Testis (tissue), 3 donors: ENCODE results near the gene HDC. TPM values are rescaled to one million over a fixed set of nuclear protein-coding genes. Genes with fewer than 3 reads are reported as not detected.

Source experiments
- DNase-seq: peaks from one replicate; pipeline ENCODE4 v3.0.0-alpha.2; 2019
- H3K27ac ChIP-seq, 2 donors: fragments of 200-600 bp; sonication (generic); one replicate each; pipeline ENCODE4 v1.5.1; 2019
- H3K27me3 ChIP-seq: fragments of 200-600 bp; sonication (generic); one replicate; pipeline ENCODE4 v1.5.1; 2019
- H3K36me3 ChIP-seq: fragments of 200-600 bp; sonication (generic); one replicate; pipeline ENCODE4 v1.5.1; 2017; ENCODE audit warnings: low read depth; ENCODE audit errors: missing control alignments
- H3K4me1 ChIP-seq: fragments of 200-600 bp; sonication (generic); one replicate; pipeline ENCODE4 v1.5.1; 2019
- H3K4me3 ChIP-seq, 2 donors: fragments of 200-600 bp; sonication (generic); one replicate each; pipeline ENCODE4 v1.5.1; 2017 to 2019
- H3K9me3 ChIP-seq: fragments of 200-600 bp; sonication (generic); one replicate; pipeline ENCODE4 v1.5.1; 2017
- POLR2A ChIP-seq: fragments of 450-650 bp; IDR thresholded peaks from one replicate; pipeline ENCODE4 v1.6.1; 2017; ENCODE audit warnings: antibody characterized with exemption, mild to moderate bottlenecking, moderate library complexity
- WGBS, 2 donors: methylation state at CpG; one replicate each; pipeline ENCODE4 v1.1.5; 2018; 5-methylcytosine and 5-hydroxymethylcytosine counted together
- intact Hi-C: fragments of 100-400 bp; cut with DNase I; formaldehyde crosslinking; loops from one replicate; pipeline ENCODE4 v1.15.1; 2023; ENCODE audit warnings: low total_unique reads
- polyA plus RNA-seq: library from polyadenylated mRNA; stranded (reverse); fragments of 350-450 nt; fragmentation: Illumina TruSeq; extraction: RNeasy Lipid Tissue Mini Kit (QIAGEN cat#74804); gene quantifications from one replicate; pipeline ENCODE4 v1.2.3, GENCODE V29; 2014; ENCODE audit warnings: low read depth, low replicate concordance; ENCODE audit not compliant: insufficient read depth
- small RNA-seq, 2 donors: library from RNA; depleted of rRNA; stranded (forward); fragments of <200 nt; gene quantifications; one replicate each; pipeline ENCODE3, GENCODE V24; 2016
- total RNA-seq, 2 donors: library from RNA; depleted of rRNA; stranded (reverse); fragments of >200 nt; gene quantifications; one replicate each; pipeline ENCODE4 v1.2.3, GENCODE V29; 2016
- TF ChIP-seq, protein P1 (sequence below), 3 experiments: fragments of 450-650 bp in 2 of 3; fragments of 200-600 bp in 1 of 3; sonication (generic) in 1 of 3; IDR thresholded peaks; one replicate each; pipeline ENCODE4 v1.5.1; 2016 to 2019; ENCODE audit warnings: antibody characterized with exemption in 3 of 3, mild to moderate bottlenecking in 2 of 3, moderate library complexity in 1 of 3

HDC gene
- total and polyA plus RNA-seq, 3 donors from 2014 or later: 1.6 to 11.9 (median 5.8) TPM

DNA sequence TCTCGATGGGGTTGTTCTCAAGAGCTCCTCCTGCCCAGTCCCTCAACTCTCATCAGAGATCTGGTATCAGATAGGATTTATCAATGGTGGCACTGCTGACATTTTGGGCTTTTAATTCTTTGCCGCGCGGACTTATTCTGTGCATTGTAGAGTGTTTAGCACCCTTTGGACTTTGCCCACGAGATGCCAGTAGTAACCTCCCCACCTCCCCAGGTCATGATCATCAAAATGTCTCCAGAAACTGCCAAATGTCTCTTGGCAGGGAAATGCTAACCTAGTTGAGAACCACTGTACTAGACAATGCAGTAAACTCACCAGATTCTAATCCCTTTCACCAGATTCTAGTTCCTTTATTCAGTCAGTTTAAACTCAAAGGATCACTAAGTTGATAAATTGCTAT lies 59.5 kb downstream of the HDC start:
- intact Hi-C loops: no loop called here
- H3K27ac ChIP-seq: no peak overlapping the region
- H3K4me1 ChIP-seq: no peaks in the 10 kb centered on the region
- no peaks in the 10 kb centered on the region for H3K9me3 ChIP-seq
- WGBS, 2 donors: 88 to 90% methylated on average over 5 of the region's 5 CpGs
- DNase-seq: no peak
- TF ChIP-seq, protein P1, sequence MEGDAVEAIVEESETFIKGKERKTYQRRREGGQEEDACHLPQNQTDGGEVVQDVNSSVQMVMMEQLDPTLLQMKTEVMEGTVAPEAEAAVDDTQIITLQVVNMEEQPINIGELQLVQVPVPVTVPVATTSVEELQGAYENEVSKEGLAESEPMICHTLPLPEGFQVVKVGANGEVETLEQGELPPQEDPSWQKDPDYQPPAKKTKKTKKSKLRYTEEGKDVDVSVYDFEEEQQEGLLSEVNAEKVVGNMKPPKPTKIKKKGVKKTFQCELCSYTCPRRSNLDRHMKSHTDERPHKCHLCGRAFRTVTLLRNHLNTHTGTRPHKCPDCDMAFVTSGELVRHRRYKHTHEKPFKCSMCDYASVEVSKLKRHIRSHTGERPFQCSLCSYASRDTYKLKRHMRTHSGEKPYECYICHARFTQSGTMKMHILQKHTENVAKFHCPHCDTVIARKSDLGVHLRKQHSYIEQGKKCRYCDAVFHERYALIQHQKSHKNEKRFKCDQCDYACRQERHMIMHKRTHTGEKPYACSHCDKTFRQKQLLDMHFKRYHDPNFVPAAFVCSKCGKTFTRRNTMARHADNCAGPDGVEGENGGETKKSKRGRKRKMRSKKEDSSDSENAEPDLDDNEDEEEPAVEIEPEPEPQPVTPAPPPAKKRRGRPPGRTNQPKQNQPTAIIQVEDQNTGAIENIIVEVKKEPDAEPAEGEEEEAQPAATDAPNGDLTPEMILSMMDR (IDR thresholded peaks at IDR 0.05): no peak
- TF ChIP-seq POLR2A: no peak
- no peak overlapping the region for H3K4me3 ChIP-seq
- no peaks in the 10 kb centered on the region for H3K27me3 ChIP-seq
- no peaks in the 10 kb centered on the region for H3K36me3 ChIP-seq

DNA sequence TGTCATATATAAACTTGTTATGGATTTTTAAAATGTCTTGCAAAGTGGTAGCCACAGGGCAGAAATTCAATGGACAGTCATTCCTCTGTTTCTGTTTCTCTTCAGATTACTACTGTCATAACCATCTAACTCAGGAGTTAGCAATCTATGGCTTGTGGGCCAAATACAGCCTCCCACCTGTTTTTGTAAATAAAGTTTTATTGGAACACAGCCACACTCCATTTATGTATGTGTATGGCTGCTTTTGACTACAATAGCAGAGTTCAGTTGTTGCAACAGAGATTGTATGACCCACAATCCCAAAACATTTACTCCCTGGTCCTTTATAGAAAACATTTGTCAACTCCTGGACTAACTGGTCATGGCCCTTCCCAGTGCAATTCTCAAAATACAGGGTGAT lies 63.5 kb downstream of the HDC start:
- H3K27me3 ChIP-seq: no peaks in the 10 kb centered on the region
- no peaks in the 10 kb centered on the region for H3K9me3 ChIP-seq
- no peak overlapping the region for H3K27ac ChIP-seq
- no peak overlapping the region for H3K4me3 ChIP-seq
- DNase-seq: no peak
- no peaks in the 10 kb centered on the region for H3K4me1 ChIP-seq
- H3K36me3 ChIP-seq: no peaks in the 10 kb centered on the region
- TF ChIP-seq, protein P1 (IDR thresholded peaks at IDR 0.05): no peak
- no peak for TF ChIP-seq POLR2A
- intact Hi-C loops: no loop called here

DNA sequence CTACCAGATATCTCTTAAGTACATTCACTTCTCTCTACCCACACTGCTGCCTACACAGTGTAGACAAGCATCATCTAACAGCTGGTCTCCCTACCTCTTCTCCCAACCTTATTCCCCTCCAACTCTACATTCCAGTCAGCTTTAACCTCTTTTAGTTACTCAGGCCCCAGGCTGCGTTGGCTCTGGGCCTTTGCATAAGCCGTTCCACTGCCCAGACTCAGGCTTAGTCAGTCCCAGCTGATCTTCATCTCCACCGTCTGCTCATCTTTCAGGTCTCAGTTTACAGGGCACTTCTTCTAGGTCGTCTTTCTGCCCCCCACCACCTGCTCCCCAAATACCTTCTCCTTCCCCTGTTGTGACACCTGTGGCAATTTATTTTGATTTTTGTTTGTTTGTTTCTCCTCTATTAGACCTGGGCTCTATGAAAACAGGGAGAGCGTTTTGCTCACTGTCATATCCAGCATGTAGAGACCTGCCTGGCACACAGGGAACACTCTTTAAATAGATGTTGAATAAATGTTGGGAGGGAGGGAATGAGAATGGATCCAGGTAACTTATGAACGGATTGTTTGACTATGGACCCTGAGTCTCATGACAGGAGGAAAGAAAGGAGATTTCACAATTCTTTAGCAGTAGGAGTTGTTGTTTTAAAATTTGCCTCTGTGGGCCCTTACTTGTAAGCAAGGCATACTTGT lies 72.5 kb downstream of the HDC start:
- intact Hi-C loops: no loop called here
- no peaks in the 10 kb centered on the region for H3K36me3 ChIP-seq

DNA sequence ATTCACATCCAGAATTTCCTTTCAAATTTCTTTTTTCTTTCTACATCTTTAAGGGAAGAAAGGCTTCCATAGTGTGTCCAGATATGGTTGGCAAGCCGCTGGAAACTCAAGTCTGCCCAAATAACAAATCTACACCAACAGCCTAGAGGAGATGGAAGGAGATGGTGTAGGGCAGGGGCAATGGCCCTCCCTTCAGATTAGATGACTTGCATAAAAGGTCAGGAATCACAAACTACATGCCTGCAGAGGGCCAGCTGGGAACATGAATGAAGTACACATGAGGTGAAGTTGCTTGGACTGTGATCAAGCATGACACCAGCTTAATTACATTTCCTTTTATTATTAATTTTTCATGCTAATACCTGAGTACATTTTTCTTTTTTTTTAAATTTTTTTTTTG lies 73.4 kb downstream of the HDC start:
- 97 to 100% methylated on average over 1 of the region's 1 CpG for WGBS, 2 donors
- no peak for DNase-seq
- Histone ChIP-seq H3K9me3 (no peaks in the 10 kb centered on the region), H3K36me3 (no peaks in the 10 kb centered on the region), H3K4me1 (no peaks in the 10 kb centered on the region), H3K27ac (no peak overlapping the region), H3K27me3 (no peaks in the 10 kb centered on the region), H3K4me3 (no peak overlapping the region)
- TF ChIP-seq, protein P1 (IDR thresholded peaks at IDR 0.05): no peak
- no peak for TF ChIP-seq POLR2A
- intact Hi-C loops: no loop called here

More for the DNA sequence above, 72.5 kb downstream of the HDC start:
- Histone ChIP-seq H3K27me3 (no peaks in the 10 kb centered on the region), H3K27ac (no peak overlapping the region), H3K4me1 (no peaks in the 10 kb centered on the region), H3K4me3 (no peak overlapping the region), H3K9me3 (no peaks in the 10 kb centered on the region)
- WGBS, 2 donors: 85 to 92% methylated on average over 6 of the region's 6 CpGs
- no peak for DNase-seq
- TF ChIP-seq, protein P1 (IDR thresholded peaks at IDR 0.05): no peak
- no peak for TF ChIP-seq POLR2A

Small RNA genes lying within 50 kb of the gene (small RNA-seq; reads per million reads assigned to genes)
- 0 reads per million in 2 donors for gene RF00019

Other genes with a start within 250 kb of the HDC start
- gene ATP8B4, start 146.5 kb downstream of the HDC start, total RNA-seq: 1 to 10 TPM; 2.4 to 6.1 TPM
- gene ATP8B4, start 146.5 kb downstream of the HDC start, polyA plus RNA-seq: 2.5 TPM
- 1 to 10 TPM; 2.2 to 2.5 TPM for gene SLC27A2, start 83.5 kb downstream of the HDC start, total RNA-seq
- gene SLC27A2, start 83.5 kb downstream of the HDC start, polyA plus RNA-seq: 2.1 TPM
- gene GABPB1, start 89.5 kb upstream of the HDC start, total RNA-seq: 10 to 100 TPM; 35.4 to 45.9 TPM
- 21.5 TPM for gene GABPB1, start 89.5 kb upstream of the HDC start, polyA plus RNA-seq
- gene USP8, start 158.7 kb upstream of the HDC start, total RNA-seq: 10 to 100 TPM; 76.6 to 81.7 TPM
- 25.0 TPM for gene USP8, start 158.7 kb upstream of the HDC start, polyA plus RNA-seq